Neural cell (in vitro differentiated cells): ENCODE results near the gene IGSF21.

Experiments
- CTCF ChIP-seq: fragments of 450-650 bp; IDR thresholded peaks from 2 replicates; pipeline ENCODE4 v1.5.1; 2014; ENCODE audit warnings: antibody characterized with exemption, mild to moderate bottlenecking, moderate library complexity; ENCODE audit not compliant: poor library complexity, severe bottlenecking
- EZH2 ChIP-seq: fragments of 200-600, 300-800 bp; shearing (Covaris generic), sonication (generic); IDR thresholded peaks from 2 replicates; pipeline ENCODE4 v1.6.1; 2014; ENCODE audit warnings: antibody characterized with exemption, low read length, borderline replicate concordance, mild to moderate bottlenecking; ENCODE audit not compliant: insufficient read depth, poor library complexity, severe bottlenecking

DNA sequence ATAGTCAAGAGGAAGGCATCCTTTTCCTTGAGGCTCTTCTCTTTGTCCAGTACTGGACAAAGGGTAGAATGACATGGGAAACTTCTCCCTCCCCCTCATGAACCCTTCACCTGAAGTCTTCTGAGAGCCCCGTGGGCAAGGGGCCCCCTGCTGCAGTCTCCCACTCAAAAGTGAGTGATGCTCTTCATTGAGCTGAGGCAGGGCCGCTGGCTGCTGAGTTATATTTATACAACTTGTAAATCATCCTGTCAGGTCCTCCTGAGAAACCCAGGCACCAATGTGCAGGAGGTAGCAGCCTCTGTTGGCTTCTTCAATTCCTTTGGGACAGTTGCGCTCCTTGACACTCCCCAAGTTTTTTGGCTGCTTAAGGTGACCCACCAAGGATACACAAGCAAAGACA lies 150.2 kb downstream of the IGSF21 start:
- TF ChIP-seq CTCF (no peak), EZH2 (no peak)
